H7 (cell line): ENCODE data around the gene CNTROB. TPM values are rescaled to one million over a fixed set of nuclear protein-coding genes. Genes with fewer than 3 reads are reported as not detected.

ENCODE experiments used
- DNase-seq: peaks from one replicate; pipeline ENCODE4 v3.0.0; 2012
- H3K27me3 ChIP-seq: 2 replicates; pipeline ENCODE4 v1.6.0; 2011; ENCODE audit warnings: mild to moderate bottlenecking, low read length; ENCODE audit not compliant: control insufficient read depth, insufficient read depth
- H3K36me3 ChIP-seq: replicated peaks from 2 replicates; pipeline ENCODE4 v1.5.1; 2011; ENCODE audit warnings: low read length; ENCODE audit not compliant: control insufficient read depth, insufficient read depth
- H3K4me3 ChIP-seq: 2 replicates; pipeline ENCODE4 v1.5.1; 2011; ENCODE audit warnings: low read depth, mild to moderate bottlenecking, control low read depth, low read length, moderate library complexity; ENCODE audit not compliant: insufficient read depth
- total RNA-seq: library from RNA; depleted of rRNA; stranded (reverse); fragments of >200 nt; shearing (Covaris generic); gene quantifications from 2 replicates; pipeline ENCODE4 v1.2.3, GENCODE V29; 2014

Gene CNTROB
- total RNA-seq, 1 experiment from 2014 or later: 5.5 TPM

DNA sequence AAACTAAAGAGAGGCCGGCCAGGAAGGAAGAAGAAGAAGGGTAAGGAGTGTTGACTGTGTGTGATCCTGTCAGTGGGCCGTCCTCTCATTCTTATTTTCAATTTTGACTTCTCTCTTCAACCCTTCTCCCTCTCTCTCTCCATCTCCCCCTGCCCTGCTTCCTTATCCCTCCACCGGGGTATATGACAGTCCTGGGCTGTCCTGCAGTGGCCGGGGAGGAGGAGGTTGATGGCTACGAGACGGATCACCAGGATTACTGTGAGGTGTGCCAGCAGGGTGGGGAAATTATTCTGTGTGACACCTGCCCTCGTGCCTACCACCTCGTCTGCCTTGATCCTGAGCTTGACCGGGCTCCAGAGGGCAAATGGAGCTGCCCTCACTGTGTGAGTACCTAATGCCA is 37.8 kb upstream of the CNTROB start:
- no peaks in the 10 kb centered on the region; the same call in 1 of the 2 replicates for H3K36me3 ChIP-seq
- DNase-seq: no peak
- no peaks in the 10 kb centered on the region for H3K27me3 ChIP-seq
- H3K4me3 ChIP-seq: no peak overlapping the region

DNA sequence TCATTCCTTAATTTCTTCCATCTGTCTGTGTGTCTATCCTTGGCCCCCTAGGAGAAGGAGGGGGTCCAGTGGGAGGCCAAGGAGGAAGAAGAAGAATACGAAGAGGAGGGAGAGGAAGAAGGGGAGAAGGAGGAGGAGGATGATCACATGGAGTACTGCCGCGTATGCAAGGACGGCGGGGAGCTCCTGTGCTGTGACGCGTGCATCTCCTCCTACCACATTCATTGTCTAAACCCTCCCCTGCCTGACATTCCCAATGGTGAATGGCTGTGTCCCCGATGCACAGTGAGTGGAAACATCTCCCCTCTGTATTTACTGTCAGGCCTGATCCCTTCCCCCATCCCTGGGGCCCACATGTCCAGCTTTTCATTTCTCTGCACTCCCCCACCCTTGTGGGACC is 37.1 kb upstream of the CNTROB start:
- H3K4me3 ChIP-seq: no peak overlapping the region
- peak; percentile 4 for DNase-seq
- no peaks in the 10 kb centered on the region for H3K27me3 ChIP-seq
- no peaks in the 10 kb centered on the region; the same call in 1 of the 2 replicates for H3K36me3 ChIP-seq

GRCh38 chr17:7897090-7897489 is 34.9 kb upstream of the CNTROB start:
- no peaks in the 10 kb centered on the region; the same call in 1 of the 2 replicates for H3K36me3 ChIP-seq
- H3K27me3 ChIP-seq: no peaks in the 10 kb centered on the region
- no peak for DNase-seq
- H3K4me3 ChIP-seq: no peak overlapping the region

- Histone ChIP-seq H3K4me3 (no peak overlapping the region), H3K27me3 (no peaks in the 10 kb centered on the region), H3K36me3 (no peaks in the 10 kb centered on the region; the same call in 1 of the 2 replicates)
- no peak for DNase-seq
Measured at GRCh38 chr17:7897773-7898172, 34.2 kb upstream of the CNTROB start.

DNA sequence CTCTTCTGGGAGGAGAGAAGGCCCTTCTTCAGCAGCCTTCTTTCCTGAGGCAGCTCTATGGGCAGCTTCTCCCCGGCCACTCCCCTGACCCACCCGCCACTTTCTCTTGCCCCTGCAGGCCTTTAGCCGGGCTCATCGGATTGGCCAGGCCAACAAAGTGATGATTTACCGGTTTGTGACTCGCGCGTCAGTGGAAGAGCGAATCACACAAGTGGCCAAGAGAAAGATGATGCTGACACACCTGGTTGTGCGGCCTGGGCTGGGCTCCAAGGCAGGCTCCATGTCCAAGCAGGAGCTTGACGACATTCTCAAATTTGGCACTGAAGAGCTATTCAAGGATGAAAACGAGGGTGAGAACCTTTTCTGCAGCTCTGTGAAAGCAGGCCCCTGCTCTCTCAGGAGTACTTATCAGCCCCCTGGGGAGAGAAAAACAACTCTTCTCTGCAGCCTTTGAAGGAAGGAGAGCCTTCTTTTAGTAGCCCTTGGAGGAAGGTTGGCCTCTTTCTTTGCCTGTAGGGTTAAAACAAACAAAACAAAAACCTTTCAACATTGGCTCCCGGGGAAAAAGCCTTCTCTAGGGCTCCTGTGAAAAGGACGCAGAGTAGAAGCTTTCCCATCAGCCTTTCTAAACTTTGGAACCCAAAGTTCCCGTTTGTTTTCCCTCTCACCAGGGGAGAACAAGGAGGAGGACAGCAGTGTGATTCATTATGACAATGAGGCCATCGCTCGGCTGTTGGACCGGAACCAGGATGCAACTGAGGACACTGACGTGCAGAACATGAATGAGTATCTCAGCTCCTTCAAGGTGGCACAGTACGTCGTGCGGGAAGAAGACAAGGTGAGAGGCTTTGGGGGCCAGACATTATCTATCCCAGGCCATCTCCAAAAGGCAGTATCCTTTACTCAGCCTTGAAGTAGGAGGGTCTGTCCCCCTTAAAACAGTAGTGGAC is 28.6 kb upstream of the CNTROB start:
- Histone ChIP-seq H3K36me3 (no peaks in the 10 kb centered on the region; the same call in 1 of the 2 replicates), H3K4me3 (no peak overlapping the region), H3K27me3 (no peaks in the 10 kb centered on the region)
- DNase-seq: no peak

DNA sequence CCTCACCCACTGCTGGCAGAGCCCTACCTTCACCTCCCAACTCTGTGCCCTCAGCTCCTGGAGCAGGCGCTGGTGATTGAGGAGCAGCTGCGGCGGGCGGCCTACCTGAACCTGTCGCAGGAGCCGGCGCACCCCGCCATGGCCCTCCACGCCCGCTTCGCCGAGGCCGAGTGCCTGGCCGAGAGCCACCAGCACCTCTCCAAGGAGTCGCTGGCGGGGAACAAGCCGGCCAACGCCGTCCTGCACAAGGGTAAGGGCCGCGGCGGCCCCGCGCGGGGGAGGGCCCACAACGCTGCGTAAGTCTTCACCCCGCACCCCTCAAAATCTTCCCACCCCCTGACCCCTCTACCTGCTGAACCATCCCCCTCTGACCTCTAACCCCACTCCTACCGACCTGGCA is 22.9 kb upstream of the CNTROB start:
- DNase-seq: peak; percentile 59
- Histone ChIP-seq H3K4me3 (no peak overlapping the region), H3K27me3 (no peaks in the 10 kb centered on the region), H3K36me3 (no peaks in the 10 kb centered on the region)

GRCh38 chr17:7910281-7910680 is 21.7 kb upstream of the CNTROB start:
- Histone ChIP-seq H3K27me3 (peaks cover 10% of the 10 kb centered on the region), H3K36me3 (no peaks in the 10 kb centered on the region), H3K4me3 (no peak overlapping the region)
- no peak for DNase-seq

- no peak for DNase-seq
- peaks cover 14% of the 10 kb centered on the region for H3K27me3 ChIP-seq
- H3K4me3 ChIP-seq: no peak overlapping the region
- no peaks in the 10 kb centered on the region for H3K36me3 ChIP-seq
Measured at GRCh38 chr17:7910711-7911110, 21.3 kb upstream of the CNTROB start.

DNA sequence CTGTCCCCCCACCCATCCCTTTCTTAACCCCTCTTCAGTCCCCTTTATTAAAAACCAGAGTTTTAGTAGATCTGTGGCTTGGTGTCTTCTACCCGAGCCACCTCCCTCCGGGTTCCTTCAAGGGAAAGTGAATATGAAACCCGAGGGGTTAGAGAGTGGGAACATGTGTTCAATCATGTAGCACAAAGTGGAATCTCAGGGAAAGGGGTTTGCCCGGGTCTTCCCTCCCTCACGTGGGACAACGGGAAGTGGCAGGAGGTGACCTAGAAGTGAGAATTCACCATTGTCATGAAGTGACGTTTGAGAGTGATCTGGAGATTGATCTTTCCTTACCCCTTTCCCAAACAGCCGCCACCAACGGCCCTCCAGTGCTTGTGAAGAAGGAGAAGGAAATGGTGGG is 20.9 kb upstream of the CNTROB start:
- Histone ChIP-seq H3K27me3 (peaks cover 16% of the 10 kb centered on the region), H3K4me3 (no peak overlapping the region), H3K36me3 (no peaks in the 10 kb centered on the region)
- no peak for DNase-seq

DNA sequence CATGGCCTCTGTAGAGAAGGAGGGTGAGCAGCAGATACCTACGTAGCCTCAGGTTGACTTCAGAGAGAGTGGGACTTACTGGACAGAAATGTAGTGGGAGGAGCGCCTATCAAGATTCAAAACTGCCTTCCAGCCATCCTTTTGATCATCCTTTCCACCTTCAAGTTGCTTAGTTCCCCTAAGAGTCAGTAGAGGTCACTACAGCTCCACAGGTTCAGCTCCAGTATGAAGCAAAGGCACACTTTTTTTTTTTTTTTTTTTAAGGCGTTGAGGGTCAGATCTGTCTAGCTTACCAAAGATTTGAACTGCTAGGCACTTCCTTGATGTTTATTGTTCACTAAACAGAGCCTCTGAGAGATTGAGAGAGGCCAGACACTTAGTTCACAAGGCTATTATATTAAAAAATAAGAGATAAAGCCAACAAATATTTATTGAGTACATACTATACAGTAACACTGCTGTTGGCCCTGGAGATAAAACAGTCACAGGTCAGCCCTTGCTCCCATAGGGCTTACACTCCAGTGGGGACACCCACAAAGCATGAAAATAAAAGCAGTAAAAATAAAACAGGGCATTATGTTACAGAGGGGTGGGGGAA is 19.0 kb upstream of the CNTROB start:
- Histone ChIP-seq H3K27me3 (peaks cover 31% of the 10 kb centered on the region), H3K4me3 (no peak overlapping the region), H3K36me3 (no peaks in the 10 kb centered on the region)
- DNase-seq: peak; percentile 82

DNA sequence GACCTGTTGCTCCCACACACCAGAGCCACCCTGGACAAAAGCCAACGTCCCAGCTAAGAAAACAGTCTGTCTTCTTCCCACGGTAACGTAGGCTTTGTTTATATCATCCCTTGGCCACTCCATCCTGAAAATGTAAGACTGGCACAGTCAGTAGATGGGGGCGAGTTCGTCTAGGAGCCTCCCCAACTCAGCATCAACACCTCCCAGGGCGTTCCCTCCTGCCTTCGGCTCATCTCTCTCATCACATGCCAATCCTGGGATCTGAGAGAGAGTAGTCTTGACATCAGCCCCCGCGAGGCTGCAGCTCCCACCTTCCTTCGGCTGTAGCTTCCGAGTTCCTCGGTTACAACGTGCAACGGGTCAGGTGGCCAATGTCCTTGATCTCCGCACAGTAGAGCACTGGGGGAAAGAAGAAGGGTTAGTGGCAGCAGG is 16.8 kb upstream of the CNTROB start:
- Histone ChIP-seq H3K4me3 (peak overlapping the region; percentile 58), H3K27me3 (peaks cover 40% of the 10 kb centered on the region), H3K36me3 (no peaks in the 10 kb centered on the region)
- DNase-seq: no peak

DNA sequence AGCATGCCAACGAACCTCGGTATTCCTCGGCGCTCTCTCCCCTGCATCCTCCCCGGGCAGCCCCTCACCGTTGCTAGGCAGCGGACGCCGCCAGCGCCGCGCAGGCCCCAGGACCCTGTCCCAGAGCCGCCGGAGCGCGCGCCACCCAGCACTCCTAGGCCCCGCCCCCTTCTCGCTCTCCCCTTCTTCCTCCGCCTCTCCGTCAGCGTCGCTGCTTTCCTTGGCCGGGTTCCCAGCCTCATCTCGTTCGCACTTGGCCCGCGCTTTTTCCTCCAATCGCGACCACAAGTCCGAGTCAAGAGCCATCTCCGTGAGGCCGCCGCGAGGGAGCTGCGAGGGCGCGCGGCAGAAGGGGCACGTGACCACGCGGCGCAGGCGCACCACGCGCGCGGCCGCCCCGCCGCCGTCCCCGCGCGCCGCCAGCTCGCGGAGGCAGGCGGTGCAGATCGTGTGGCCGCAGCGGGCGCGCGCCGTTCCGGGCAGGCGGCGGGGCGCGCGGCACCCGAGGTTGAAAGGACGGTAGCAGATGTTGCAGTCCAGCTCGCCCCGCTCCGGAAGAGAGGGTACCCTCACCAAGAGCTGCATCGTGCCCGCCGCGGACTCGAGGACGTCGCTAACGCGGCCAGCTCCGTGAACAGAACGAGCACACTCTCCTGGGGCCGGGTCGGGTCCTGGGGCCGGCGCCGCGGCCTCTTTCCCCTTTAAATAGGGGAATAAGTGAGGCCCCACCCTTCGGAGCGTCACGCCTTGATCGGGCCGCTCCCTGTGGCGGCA is 16.2 kb upstream of the CNTROB start, which contains the start of gene RNF227:
TSS of gene RNF227 (minus strand) at position 679 of the 774 bp plus-strand sequence. CDS start at position 585, 94 bp downstream.
- DNase-seq: peak; percentile 95
- Histone ChIP-seq H3K4me3 (peak within 1 kb of the TSS; percentile 58), H3K27me3 (peaks cover 43% of the 10 kb centered on the region), H3K36me3 (no peaks in the 10 kb centered on the region)

- no peak for DNase-seq
- H3K4me3 ChIP-seq: peak overlapping the region; percentile 58
- peaks cover 46% of the 10 kb centered on the region for H3K27me3 ChIP-seq
- no peaks in the 10 kb centered on the region for H3K36me3 ChIP-seq
Measured at GRCh38 chr17:7916385-7916682, 15.7 kb upstream of the CNTROB start.

GRCh38 chr17:7916808-7917207 is 15.2 kb upstream of the CNTROB start:
- H3K36me3 ChIP-seq: no peaks in the 10 kb centered on the region
- H3K4me3 ChIP-seq: no peak overlapping the region
- no peak for DNase-seq
- H3K27me3 ChIP-seq: peaks cover 51% of the 10 kb centered on the region
